AML-193 (cell line): Measurements from ENCODE around the gene KRTAP10-11.
"Not testable (repeated sequence)": the region's sequence is repeated elsewhere in the genome, so short reads cannot be mapped to it uniquely, and the experiment has no call there.

Experiments used
- DNase-seq, 2 experiments: peaks; one replicate each; lab custom pipeline; 2025; lab: John Stamatoyannopoulos, UW

The KRTAP10-11 gene

DNA sequence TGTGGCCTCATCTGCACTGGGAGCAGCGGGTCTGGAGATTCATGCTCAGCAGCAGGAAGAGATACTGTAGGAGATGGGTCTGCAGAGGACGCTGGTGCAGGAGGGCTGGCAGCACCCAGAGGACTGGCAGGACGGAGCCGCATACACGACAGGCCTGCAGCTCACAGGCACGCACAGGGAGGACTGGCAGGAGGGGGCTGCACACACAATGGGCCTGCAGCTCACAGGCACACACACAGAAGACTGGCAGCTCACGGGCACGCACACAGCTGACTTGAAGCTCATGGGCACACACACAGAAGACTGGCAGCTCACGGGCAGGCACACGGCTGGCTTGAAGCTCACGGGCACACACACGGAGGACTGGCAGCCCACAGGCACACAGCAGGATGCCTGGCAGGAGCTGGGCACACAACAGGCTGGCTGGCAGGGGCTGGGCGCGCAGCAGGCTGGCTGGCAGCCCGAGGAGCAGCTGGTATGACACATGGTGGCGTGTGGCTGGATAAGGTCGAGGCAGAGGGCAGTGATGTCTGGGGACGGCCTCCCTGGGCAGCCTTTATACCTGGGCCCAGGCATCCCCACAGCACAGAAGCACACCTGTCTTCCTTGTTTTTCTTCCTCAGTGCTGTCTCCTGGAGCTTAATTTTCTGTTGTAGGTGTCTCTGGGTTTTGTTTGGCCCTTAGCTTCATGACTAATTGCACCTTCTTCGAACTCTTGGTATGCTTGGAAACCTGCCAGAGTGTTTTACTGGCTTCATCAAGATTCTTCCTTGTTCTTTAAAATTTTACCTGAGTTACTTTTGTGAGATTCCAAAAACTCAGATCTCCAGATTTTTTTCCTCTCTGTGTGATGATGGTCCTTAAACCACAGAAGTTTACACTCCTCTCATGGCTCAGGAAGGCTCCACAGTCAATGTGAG, 20.4 kb downstream of the KRTAP10-11 start, which contains the start of gene KRTAP12-2:
TSS of gene KRTAP12-2 (minus strand) at position 527 of the 920 bp plus-strand sequence. CDS start at position 486, 41 bp downstream.
- no peak for DNase-seq

DNA sequence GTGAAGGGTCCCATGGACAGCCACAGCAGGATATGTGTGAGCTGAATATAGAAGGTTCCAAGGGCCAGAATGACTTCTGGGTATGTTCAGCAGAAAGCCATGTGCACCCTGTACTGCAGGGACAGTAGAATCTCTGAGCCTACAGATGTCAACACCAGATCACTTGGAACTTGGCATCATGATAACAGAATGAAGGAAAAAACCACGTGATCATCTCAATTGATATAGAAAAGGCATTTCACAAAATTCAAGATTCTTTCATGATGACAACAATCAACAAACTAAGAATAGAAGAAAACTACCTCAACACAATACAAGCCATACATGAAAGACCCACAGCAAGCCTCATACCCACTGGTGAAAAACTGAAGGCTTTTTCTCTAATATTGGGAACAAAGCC, 21.4 kb downstream of the KRTAP10-11 start:
- DNase-seq: no peak

DNA sequence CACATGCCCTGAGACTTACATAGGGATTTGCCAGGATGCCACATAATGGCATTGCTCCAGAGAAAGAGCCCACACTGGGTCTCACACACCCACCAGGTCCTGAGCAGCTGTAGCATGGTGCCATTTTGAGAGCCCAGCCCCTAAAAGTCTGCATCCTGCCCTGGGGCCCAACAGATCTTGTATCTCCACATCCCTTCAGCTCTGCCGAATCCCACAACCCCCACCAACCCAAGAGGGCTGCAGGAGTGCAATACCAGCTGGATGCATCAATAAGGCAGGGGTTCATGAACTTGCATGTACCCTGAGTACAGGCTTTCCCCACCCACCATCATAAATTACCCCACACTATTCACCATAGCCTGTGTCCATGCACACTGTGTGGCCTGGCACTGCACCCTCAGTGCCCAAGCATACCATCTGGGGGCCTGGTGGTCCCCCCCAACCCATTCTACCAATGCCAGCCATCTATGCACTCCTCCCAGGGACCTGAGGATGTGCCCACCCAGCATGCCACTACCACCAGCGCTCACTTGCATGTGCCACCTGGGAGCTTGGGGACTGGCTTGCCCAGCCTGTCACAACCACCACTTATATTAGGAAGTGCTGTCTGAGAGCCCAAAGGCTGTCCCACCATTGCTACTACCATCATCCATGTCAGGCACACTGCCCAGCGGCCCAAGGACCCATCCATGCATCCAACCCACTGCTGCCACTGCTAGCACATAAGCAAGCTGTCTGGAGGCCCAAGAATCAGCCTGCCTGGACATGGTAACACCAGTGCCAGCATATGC, 24.6 kb downstream of the KRTAP10-11 start:
- DNase-seq: no peak

- DNase-seq: no peak
Measured at GRCh38 chr21:44671911-44672310, 25.7 kb downstream of the KRTAP10-11 start.

DNA sequence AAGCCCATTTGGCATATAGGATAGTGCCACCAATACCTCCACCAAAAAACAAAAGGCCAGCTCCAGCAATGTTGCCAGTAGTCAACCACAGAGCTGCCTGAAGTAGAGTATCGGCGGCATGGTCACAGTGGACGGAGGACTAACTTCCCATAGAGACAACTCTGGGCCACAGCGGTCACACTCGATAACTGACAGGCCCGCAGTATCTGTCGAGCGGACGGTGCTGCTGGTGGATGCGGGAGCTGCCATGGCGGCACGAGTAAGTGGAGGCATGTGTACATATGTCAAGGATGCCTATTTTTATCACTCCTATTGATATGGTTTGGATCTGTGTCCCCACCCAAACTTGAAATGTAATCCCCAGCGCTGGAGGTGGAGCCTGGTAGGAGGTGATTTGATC, 31.7 kb downstream of the KRTAP10-11 start:
- DNase-seq: no peak

DNA sequence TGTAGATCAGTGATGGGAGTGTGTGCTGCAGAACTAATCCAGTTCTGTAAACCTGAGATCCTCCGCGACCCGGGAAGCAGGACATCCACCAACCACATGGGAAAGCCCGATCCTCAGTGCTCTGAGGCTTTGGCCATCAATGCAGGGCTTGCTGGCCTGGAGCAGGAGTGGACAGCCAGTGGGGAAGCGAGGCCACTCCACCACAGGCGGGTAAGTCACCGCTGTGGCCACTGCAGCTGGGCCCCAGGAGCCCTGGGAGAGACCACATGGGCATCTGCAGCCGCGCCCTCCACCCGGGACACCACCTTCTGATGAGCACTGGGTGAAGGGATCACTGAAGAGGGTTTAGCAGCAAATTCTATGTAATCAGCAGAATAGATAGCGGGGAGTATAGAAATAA, 34.9 kb downstream of the KRTAP10-11 start:
- DNase-seq: no peak

DNA sequence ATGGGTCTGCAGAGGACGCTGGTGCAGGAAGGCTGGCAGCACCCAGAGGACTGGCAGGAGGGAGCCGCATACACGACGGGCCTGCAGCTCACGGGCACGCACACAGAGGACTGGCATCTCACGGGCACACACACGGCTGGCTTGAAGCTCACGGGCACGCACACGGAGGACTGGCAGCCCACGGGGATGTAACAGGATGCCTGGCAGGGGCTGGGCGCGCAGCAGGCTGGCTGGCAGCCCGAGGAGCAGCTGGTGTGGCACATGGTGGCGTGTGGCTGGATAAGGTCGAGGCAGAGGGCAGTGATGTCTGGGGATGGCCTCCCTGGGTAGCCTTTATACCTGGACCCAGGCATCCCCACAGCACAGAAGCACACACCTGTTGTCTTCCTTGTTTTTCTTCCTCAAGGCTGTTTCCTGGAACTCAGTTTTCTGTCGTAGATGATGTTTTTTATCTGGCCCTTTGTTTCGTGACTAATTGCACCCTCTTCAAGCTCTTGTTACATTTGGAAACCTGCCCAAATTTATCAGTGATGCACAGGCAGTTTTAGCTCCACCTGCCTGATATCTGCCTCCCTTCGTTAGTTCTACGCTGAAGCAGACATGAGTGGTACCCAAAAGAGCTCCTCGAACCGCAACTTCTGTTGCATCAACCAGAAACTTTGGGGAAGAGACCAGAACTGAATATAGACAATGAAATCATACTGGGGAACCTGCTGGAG, 35.8 kb downstream of the KRTAP10-11 start, which contains the start of gene KRTAP12-1:
TSS of gene KRTAP12-1 (minus strand) at position 303 of the 719 bp plus-strand sequence. CDS start at position 263, 40 bp downstream.
- DNase-seq: no peak

- DNase-seq: no peak
Measured at GRCh38 chr21:44682580-44683151, 36.5 kb downstream of the KRTAP10-11 start.

DNA sequence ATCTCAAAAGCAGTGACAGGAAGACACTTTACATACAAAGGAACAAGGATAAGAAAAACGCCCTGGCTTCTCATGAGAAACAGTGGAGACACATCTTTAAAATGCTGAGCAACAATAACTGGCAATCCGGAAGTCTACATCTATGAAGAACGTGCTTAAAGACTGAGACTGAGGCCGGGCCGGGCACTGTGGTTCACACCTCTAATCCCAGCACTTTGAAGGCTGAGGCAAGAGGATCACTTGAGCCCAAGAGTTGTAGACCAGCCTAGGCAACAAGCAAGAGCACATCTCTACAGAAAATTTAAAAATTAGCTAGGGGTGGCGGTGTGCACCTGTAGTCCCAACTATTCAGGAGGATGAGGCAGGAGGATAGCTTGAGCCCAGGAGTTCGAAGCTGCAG, 37.9 kb downstream of the KRTAP10-11 start:
- no peak for DNase-seq

GRCh38 chr21:44684483-44684882, 38.3 kb downstream of the KRTAP10-11 start:
- DNase-seq: no peak

DNA sequence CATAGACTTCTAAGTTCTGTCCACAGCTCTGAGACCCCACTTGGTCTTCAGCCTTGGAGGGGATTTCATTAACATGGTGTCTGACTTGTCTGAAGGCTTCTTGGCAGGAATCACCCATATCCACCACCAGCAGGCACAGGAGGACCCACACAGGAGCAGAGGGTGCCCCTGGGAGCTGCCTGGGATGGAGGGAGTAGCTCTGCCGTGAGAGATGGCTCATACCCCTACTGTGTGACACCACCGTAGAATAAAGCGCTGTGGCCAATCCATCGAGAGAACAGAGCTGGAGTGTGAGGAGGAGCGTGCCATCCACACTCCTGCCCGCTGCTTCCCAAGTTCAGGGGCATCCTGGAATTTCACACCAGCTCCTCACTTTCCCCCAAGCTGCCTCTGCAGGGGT, 38.8 kb downstream of the KRTAP10-11 start:
- DNase-seq: not testable (repeated sequence)

DNA sequence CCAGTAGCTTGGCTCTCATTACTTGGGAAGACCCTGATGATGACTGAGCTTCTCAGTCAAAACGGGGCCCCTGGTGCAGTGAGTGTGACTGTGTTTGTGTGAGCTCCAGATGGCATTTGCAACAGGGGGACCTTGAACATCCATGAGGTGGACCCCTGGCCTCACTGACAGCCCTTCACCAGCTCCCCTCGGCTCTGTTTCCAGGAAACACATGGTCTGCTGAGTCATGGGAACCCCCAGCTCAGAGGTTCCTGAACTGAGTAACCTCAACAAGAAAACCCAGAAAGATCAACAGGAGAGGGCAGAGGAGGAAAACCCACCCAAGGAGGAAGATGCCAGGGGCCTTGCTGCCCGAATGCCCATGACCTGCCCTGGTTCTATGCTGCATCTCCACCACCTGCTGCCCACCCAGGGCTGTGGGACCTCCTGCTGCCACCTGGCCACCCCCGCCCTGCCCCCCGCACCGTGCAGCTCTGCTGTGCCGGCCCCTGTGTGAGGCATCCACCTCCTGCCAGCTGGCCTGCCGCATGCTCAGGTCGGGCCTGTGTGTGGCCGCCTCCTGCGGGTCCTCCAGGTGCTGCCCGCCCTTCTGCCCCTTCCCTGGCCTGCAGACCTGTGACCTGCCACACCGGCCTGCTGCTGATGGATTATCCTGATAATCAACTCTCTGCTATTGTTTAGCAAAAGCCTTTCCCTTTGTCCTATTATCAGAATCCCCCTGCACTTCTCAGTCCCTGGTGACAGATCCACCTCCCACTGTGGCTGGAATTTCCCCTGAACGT, 40.0 kb downstream of the KRTAP10-11 start:
- no peak for DNase-seq

DNA sequence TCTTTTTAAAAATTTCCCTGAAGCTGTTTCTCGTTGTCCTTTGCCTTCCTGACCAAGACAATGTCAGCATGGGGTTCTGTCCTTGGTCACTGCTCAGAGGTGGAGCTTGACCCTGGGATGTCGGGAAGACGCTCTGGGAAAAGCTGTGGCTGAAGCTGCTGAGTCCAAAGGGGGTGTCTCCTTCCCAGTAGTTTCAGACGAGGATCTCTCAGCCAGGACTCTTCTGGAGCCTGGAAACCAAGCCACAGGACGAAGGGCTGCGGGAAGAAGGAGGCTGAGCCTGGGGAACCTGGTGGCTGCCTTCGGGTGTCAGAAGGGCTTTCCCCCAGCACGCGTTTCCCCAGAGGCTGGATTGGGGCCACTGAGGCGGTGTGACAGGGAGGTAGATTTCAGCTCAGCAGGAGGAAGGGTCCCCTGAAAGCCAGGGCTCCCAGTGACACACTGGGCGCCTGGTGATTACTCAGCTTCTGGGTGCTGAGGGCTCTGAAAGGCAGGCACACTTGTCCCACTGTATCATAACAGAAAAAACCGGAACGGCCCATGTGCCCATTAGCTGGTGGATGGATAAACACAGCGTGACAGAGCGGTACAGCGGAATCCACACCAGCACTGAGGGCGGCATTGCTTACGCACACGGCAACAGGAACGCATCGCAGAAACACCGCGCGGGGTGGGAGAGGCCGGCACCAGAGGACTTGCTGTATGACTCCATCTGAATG, 40.8 kb downstream of the KRTAP10-11 start:
- DNase-seq: no peak

- DNase-seq: no peak
Measured at GRCh38 chr21:44687671-44688070, 41.5 kb downstream of the KRTAP10-11 start.

GRCh38 chr21:44689740-44690139, 43.5 kb downstream of the KRTAP10-11 start:
- DNase-seq: not testable (repeated sequence)

- DNase-seq: no peak
Measured at GRCh38 chr21:44691686-44692085, 45.5 kb downstream of the KRTAP10-11 start.

- DNase-seq: no peak
Measured at GRCh38 chr21:44692798-44693512, 46.7 kb downstream of the KRTAP10-11 start.

GRCh38 chr21:44694776-44695175, 48.6 kb downstream of the KRTAP10-11 start:
- no peak for DNase-seq

GRCh38 chr21:44695184-44695583, 49.0 kb downstream of the KRTAP10-11 start:
- DNase-seq: no peak

DNA sequence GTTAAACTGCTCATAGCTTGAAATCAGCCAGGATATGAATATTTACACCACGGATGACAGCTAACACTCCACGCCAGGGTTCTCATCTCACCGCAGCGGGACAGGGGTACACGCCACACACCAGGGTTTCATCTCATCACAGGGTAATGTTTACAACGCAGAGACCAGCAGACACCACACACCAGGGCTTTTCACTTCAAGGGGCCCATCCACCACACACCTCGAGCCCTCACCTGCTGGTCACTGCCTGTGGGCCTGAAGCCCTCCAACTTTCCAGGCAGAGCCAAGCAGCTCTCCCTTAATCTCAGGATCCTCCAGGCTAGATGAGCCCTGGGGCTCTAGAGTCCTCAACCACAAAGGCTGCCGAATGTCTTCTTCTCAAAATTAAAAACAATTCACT, 49.4 kb downstream of the KRTAP10-11 start:
- no peak for DNase-seq
